Stimulated activated CD4-positive, alpha-beta T cell treated with anti-CD3 and anti-CD28 coated beads, TNF-alpha, amount 100 ng/mL, for 4 hours (primary cell): ENCODE measurements around the gene SLC1A3.
A peak's percentile ranks its signal among the peaks of the same experiment; 100 is the strongest.

Source experiments
- DNase-seq, 3 experiments: peaks; one replicate each; pipeline ENCODE4 v3.0.0-alpha.2; 2020; ENCODE audit warnings: low read depth in 3 of 3

SLC1A3 gene

GRCh38 chr5:36685631-36686288 is 79.4 kb downstream of the SLC1A3 start:
- no peak for DNase-seq

- no peak for DNase-seq
Observed at GRCh38 chr5:36686881-36687280, 80.5 kb downstream of the SLC1A3 start.

- no peak for DNase-seq
Observed at GRCh38 chr5:36688722-36689121, 82.3 kb downstream of the SLC1A3 start.

GRCh38 chr5:36689225-36689624 is 82.8 kb downstream of the SLC1A3 start:
- no peak for DNase-seq

GRCh38 chr5:36690041-36690961 is 83.9 kb downstream of the SLC1A3 start:
- DNase-seq, result peak; percentile 37 to 50 (median 47)

GRCh38 chr5:36691226-36691625 is 84.8 kb downstream of the SLC1A3 start:
- DNase-seq, result no peak

- DNase-seq, result no peak
Observed at GRCh38 chr5:36691696-36692371, 85.4 kb downstream of the SLC1A3 start.

- DNase-seq, result no peak
Observed at GRCh38 chr5:36692791-36693763, 86.7 kb downstream of the SLC1A3 start.

- DNase-seq, result no peak
Observed at GRCh38 chr5:36694351-36694750, 87.9 kb downstream of the SLC1A3 start.

- DNase-seq, result no peak
Observed at GRCh38 chr5:36696059-36696673, 89.8 kb downstream of the SLC1A3 start.

GRCh38 chr5:36698031-36698430 is 91.6 kb downstream of the SLC1A3 start:
- no peak for DNase-seq

- DNase-seq, result no peak
Observed at GRCh38 chr5:36701085-36701698, 94.8 kb downstream of the SLC1A3 start.

- no peak for DNase-seq
Observed at GRCh38 chr5:36703245-36703860, 96.9 kb downstream of the SLC1A3 start.

- DNase-seq, result no peak
Observed at GRCh38 chr5:36704131-36704530, 97.7 kb downstream of the SLC1A3 start.

GRCh38 chr5:36705055-36705454 is 98.6 kb downstream of the SLC1A3 start:
- no peak for DNase-seq

GRCh38 chr5:36706662-36707061 is 100.3 kb downstream of the SLC1A3 start:
- no peak for DNase-seq

- DNase-seq, result no peak
Observed at GRCh38 chr5:36708996-36709395, 102.6 kb downstream of the SLC1A3 start.

- DNase-seq, result no peak
Observed at GRCh38 chr5:36710039-36710438, 103.6 kb downstream of the SLC1A3 start.

- DNase-seq, result no peak
Observed at GRCh38 chr5:36712706-36713105, 106.3 kb downstream of the SLC1A3 start.

GRCh38 chr5:36713541-36713940 is 107.1 kb downstream of the SLC1A3 start:
- no peak for DNase-seq
